Measurements from ENCODE around the gene STRN3.

DNA sequence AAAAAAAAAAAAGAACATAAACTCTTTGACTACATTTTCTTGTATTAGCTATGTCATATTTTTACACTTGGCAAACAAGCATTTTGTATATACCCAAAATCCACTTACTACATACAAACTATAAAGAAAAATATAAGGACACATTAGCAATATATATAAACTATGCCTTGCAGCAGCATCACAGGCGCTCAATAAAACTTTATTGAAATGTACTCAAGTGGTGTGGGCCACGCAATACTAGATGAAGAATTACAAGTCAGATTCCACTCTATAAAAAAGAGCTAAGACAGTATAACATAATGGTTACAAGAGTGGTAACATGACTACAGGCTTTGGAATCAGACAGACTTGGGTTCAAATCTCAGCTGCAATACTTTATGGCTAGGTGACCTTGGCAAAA lies 3.8 kb downstream of the STRN3 start:
- TF ChIP-seq, protein P1, sequence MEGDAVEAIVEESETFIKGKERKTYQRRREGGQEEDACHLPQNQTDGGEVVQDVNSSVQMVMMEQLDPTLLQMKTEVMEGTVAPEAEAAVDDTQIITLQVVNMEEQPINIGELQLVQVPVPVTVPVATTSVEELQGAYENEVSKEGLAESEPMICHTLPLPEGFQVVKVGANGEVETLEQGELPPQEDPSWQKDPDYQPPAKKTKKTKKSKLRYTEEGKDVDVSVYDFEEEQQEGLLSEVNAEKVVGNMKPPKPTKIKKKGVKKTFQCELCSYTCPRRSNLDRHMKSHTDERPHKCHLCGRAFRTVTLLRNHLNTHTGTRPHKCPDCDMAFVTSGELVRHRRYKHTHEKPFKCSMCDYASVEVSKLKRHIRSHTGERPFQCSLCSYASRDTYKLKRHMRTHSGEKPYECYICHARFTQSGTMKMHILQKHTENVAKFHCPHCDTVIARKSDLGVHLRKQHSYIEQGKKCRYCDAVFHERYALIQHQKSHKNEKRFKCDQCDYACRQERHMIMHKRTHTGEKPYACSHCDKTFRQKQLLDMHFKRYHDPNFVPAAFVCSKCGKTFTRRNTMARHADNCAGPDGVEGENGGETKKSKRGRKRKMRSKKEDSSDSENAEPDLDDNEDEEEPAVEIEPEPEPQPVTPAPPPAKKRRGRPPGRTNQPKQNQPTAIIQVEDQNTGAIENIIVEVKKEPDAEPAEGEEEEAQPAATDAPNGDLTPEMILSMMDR (IDR thresholded peaks at IDR 0.05): no peak
- TF ChIP-seq POLR2A (IDR thresholded peaks at IDR 0.05): no peak
